K562 (cell line): ENCODE measurements around the gene NME9. TPM values are rescaled to one million over a fixed set of nuclear protein-coding genes. Genes with fewer than 3 reads are reported as not detected.

Experiments
- ATAC-seq: fragments of 200-7000 bp; cut with Tn5 transposase; 3 replicates; pipeline ENCODE4 v1.9.1; 2020; ENCODE audit warnings: moderate library complexity
- BruUV-seq: library from RNA; stranded (reverse); fragments of 400-500 nt; replicated peaks from 2 replicates; lab custom pipeline; 2021; lab: Mats Ljungman, UMichigan
- CTCF ChIA-PET: fragments of 300-600 bp; formaldehyde crosslinking; extraction: SDS; loops from one replicate; lab custom pipeline; 2021; ENCODE audit warnings: low intra/inter-chr PET ratio; lab: Yijun Ruan, JAX
- POLR2A ChIA-PET: fragments of 300-600, 350-650 bp; sonication (Branson Sonifier 250); formaldehyde crosslinking; extraction: SDS; loops from one replicate; lab custom pipeline; 2021; ENCODE audit warnings: antibody characterized with exemption, inconsistent platforms; lab: Yijun Ruan, JAX
- DNase-seq, 4 experiments: peaks; one replicate each; pipeline versions ENCODE4 v3.0.0 to v3.0.0-alpha.2; 2011 to 2018; ENCODE audit warnings: low spot score in 3 of 4, mixed read lengths in 3 of 4; ENCODE audit errors: extremely low read depth in 1 of 4
- FAIRE-seq: peaks from 2 replicates; lab custom pipeline; 2011; peaks lifted over from hg19 to GRCh38; lab: Jason Lieb, UNC
- H2AFZ ChIP-seq: 2 replicates; pipeline ENCODE4 v1.6.0; 2011; ENCODE audit warnings: low read depth, low read length, control low read depth, inconsistent platforms
- H3K27ac ChIP-seq: fragments of 200-600 bp; 3 replicates; pipeline ENCODE4 v1.8.0; 2011; ENCODE audit warnings: low read depth, mild to moderate bottlenecking, control low read depth, inconsistent platforms, low read length, moderate library complexity, mixed read lengths; ENCODE audit errors: extremely low read depth
- H3K27me3 ChIP-seq, 2 experiments: fragments of 300-600 bp in 1 of 2; 2 replicates in 1 of 2; 3 replicates in 1 of 2; pipeline versions ENCODE4 v1.6.0 to v1.8.0; 2011; ENCODE audit warnings: inconsistent platforms in 2 of 2, low read length in 2 of 2, mild to moderate bottlenecking in 1 of 2, mixed read lengths in 1 of 2, moderate library complexity in 1 of 2; ENCODE audit not compliant: control insufficient read depth in 2 of 2, insufficient read depth in 2 of 2
- H3K36me3 ChIP-seq: fragments of 300-600 bp; 3 replicates; pipeline ENCODE4 v1.8.0; 2011; ENCODE audit warnings: mild to moderate bottlenecking, low read length, inconsistent platforms; ENCODE audit not compliant: control insufficient read depth, insufficient read depth
- H3K4me1 ChIP-seq, 2 experiments: fragments of 200-600 bp in 1 of 2; replicated peaks in 1 of 2; 2 replicates in 1 of 2; 3 replicates in 1 of 2; pipeline versions ENCODE4 v1.5.1 to v1.8.0; 2011; ENCODE audit warnings: inconsistent platforms in 2 of 2, low read length in 2 of 2, mild to moderate bottlenecking in 1 of 2, mixed read lengths in 1 of 2, moderate library complexity in 1 of 2; ENCODE audit not compliant: control insufficient read depth in 2 of 2, insufficient read depth in 2 of 2
- H3K4me2 ChIP-seq: 2 replicates; pipeline ENCODE4 v1.6.1; 2011; ENCODE audit warnings: low read length, control low read depth, inconsistent platforms, mixed read lengths; ENCODE audit not compliant: insufficient read depth
- H3K4me3 ChIP-seq: fragments of 200-600 bp; sonication (generic), shearing (Covaris generic); 2 replicates; pipeline ENCODE4 v1.5.1; 2016; ENCODE audit warnings: control low read depth, inconsistent platforms
- H3K79me2 ChIP-seq: fragments of 200-600 bp; 3 replicates; pipeline ENCODE4 v1.8.0; 2011; ENCODE audit warnings: low read length, inconsistent platforms; ENCODE audit not compliant: control insufficient read depth, insufficient read depth
- H3K9ac ChIP-seq, 2 experiments: 2 replicates each; pipeline versions ENCODE4 v1.6.0 to v1.6.1; 2011; ENCODE audit warnings: low read depth in 2 of 2, low read length in 2 of 2, control low read depth in 1 of 2, inconsistent platforms in 1 of 2, mild to moderate bottlenecking in 1 of 2, mixed read lengths in 1 of 2; ENCODE audit not compliant: insufficient read depth in 1 of 2
- H3K9me1 ChIP-seq: one replicate; pipeline ENCODE4 v1.6.0; 2011; ENCODE audit warnings: inconsistent platforms, mild to moderate bottlenecking, low read length, moderate library complexity; ENCODE audit not compliant: control insufficient read depth, insufficient read depth
- H3K9me3 ChIP-seq: replicated peaks from 2 replicates; pipeline ENCODE4 v1.5.1; 2011; ENCODE audit warnings: low read depth, low read length, inconsistent platforms; ENCODE audit not compliant: control insufficient read depth, insufficient read depth
- H4K20me1 ChIP-seq: replicated peaks from 2 replicates; pipeline ENCODE4 v1.6.1; 2011; ENCODE audit warnings: low read length, inconsistent platforms, mixed read lengths; ENCODE audit not compliant: control insufficient read depth, insufficient read depth
- EGR1 ChIP-seq: fragments of 450-650 bp; conservative IDR thresholded peaks from 2 replicates; pipeline ENCODE4 v1.6.1; 2017; ENCODE audit warnings: mild to moderate bottlenecking
- PHF8 ChIP-seq: fragments of 200-600 bp; sonication (generic); IDR thresholded peaks from 2 replicates; pipeline ENCODE4 v1.6.1; 2012; ENCODE audit warnings: mixed run types, mild to moderate bottlenecking, inconsistent platforms, low read length, moderate library complexity, borderline replicate concordance
- RFX1 ChIP-seq: fragments of 450-650 bp; IDR thresholded peaks from 2 replicates; pipeline ENCODE4 v1.6.1; 2016; ENCODE audit warnings: mild to moderate bottlenecking, moderate library complexity
- SIN3B ChIP-seq: fragments of 450-650 bp; IDR thresholded peaks from 2 replicates; pipeline ENCODE4 v1.6.1; 2017; ENCODE audit warnings: low read depth, mild to moderate bottlenecking, moderate library complexity
- TCFL5 ChIP-seq: fragments of 250-450 bp; sonication (Bioruptor Pico); conservative IDR thresholded peaks from 2 replicates; pipeline ENCODE4 v1.6.1; 2021; ENCODE audit warnings: mild to moderate bottlenecking, moderate library complexity, matching md5 sums
- WGBS: fragments of 100-300 bp; shearing (Covaris generic); methylation state at CpG from one replicate; pipeline ENCODE4 v1.1.6; 2016; ENCODE audit warnings: low coverage, mixed read lengths; ENCODE audit not compliant: insufficient coverage; ENCODE audit errors: missing lambda C conversion rate; 5-methylcytosine and 5-hydroxymethylcytosine counted together
- in situ Hi-C: fragments of 300-500 bp; cut with MboI; formaldehyde crosslinking; loops from 4 replicates; pipeline ENCODE4 v1.15.0; 2018; ENCODE audit warnings: inconsistent platforms, mixed read lengths
- intact Hi-C: fragments of 100-400 bp; cut with micrococcal nuclease; formaldehyde crosslinking; loops from 2 replicates; pipeline ENCODE4 v1.14.2; 2022
- polyA plus RNA-seq, 8 experiments: library from polyadenylated mRNA; depleted of rRNA in 4 of 8; stranded (reverse) in 5 of 8; unstranded in 3 of 8; fragments of >200 nt; fragmentation: Nextera tagmentation in 2 of 8; fragmentation: Illumina TruSeq in 1 of 8; extraction: Ambion mirVana in 2 of 8; extraction: Trizol in 1 of 8; gene quantifications; 2 replicates each; pipeline versions ENCODE4 v1.2.1 to v1.2.3, GENCODE V29; 2011 to 2014; ENCODE audit warnings: inconsistent platforms in 1 of 8, missing spikeins in 1 of 8
- total RNA-seq, 7 experiments: library from RNA; depleted of rRNA in 6 of 7; stranded (reverse); fragments of >200 nt in 6 of 7; fragmentation: Illumina TruSeq in 2 of 7; extraction: Trizol in 2 of 7; gene quantifications; 2 replicates each; pipeline versions ENCODE4 v1.2.1 to v1.2.3, GENCODE V29; 2011 to 2021; ENCODE audit warnings: low replicate concordance in 1 of 7
- TF ChIP-seq, protein P1 (sequence below): IDR thresholded peaks from 2 replicates; pipeline ENCODE4 v1.6.1; 2016; ENCODE audit warnings: missing genetic modification characterization, missing compliant biosample characterization
- TF ChIP-seq, protein P2 (sequence below): fragments of 200-600 bp; sonication (generic); IDR thresholded peaks from one replicate; pipeline ENCODE4 v1.6.1; 2012; ENCODE audit warnings: mild to moderate bottlenecking, low read depth, low read length, inconsistent platforms

NME9 gene
- total and polyA plus RNA-seq, 9 of the 15 experiments (the other 6 are each of a cell fraction or from before 2014, with no cell fraction given), result 0.05 to 0.15 (median 0.13) TPM; not detected in 6

DNA sequence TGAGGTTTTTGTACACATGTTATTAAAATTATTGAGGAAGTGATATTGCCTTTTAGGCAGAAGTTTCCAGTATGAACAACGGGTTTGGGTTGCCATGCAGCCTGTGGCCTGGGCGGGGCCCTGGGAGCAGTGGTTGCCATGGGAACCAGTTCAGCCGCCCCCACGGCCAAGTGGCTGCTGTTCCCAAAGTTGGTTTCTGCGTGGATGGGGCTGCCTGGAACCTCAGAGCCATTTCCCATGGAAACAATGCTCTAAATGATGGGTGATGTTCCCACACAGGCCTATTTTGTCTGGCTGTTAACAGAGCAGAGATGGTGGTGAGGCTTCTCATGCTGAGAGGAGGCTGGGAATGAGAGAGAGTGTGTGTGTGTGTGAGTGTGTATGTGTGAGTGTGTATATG lies 38.3 kb upstream of the NME9 start:
- ATAC-seq (0 out of 3 replicates have a peak, but pooled peaks have one; percentile 34), DNase-seq (peak in 3 of 4 experiments; percentile 23 to 42 (median 35)), FAIRE-seq (no peak)
- Histone ChIP-seq H3K27me3 (peaks cover 0 to 34% of the 10 kb centered on the region in 2 experiments; a peak in 3 of 5 replicates), H3K36me3 (no peaks in the 10 kb centered on the region), H3K9me1 (no peaks in the 10 kb centered on the region), H3K9me3 (no peaks in the 10 kb centered on the region), H3K27ac (no peak overlapping the region), H3K79me2 (no peaks in the 10 kb centered on the region), H2AFZ (no peak overlapping the region)
- ChIA-PET POLR2A (interaction anchor here (1.1 kb wide), 1 partner anchor 10 kb away, joined by 6 read pairs; no protein-coding TSS in a partner anchor), CTCF (no interaction called here)
- 25% methylated on average over 2 of the region's 5 CpGs for WGBS
- BruUV-seq, result no TSS peak
- TF ChIP-seq PHF8 (no peak), SIN3B (no peak), EGR1 (peak; percentile 35; the same call in 1 of the 2 replicates), RFX1 (peak; percentile 89), TCFL5 (CRISPR knock-in tag) (no peak)
- TF ChIP-seq, protein P1, sequence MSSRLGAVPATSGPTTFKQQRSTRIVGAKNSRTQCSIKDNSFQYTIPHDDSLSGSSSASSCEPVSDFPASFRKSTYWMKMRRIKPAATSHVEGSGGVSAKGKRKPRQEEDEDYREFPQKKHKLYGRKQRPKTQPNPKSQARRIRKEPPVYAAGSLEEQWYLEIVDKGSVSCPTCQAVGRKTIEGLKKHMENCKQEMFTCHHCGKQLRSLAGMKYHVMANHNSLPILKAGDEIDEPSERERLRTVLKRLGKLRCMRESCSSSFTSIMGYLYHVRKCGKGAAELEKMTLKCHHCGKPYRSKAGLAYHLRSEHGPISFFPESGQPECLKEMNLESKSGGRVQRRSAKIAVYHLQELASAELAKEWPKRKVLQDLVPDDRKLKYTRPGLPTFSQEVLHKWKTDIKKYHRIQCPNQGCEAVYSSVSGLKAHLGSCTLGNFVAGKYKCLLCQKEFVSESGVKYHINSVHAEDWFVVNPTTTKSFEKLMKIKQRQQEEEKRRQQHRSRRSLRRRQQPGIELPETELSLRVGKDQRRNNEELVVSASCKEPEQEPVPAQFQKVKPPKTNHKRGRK (tag), result no peak
- TF ChIP-seq, protein P2, sequence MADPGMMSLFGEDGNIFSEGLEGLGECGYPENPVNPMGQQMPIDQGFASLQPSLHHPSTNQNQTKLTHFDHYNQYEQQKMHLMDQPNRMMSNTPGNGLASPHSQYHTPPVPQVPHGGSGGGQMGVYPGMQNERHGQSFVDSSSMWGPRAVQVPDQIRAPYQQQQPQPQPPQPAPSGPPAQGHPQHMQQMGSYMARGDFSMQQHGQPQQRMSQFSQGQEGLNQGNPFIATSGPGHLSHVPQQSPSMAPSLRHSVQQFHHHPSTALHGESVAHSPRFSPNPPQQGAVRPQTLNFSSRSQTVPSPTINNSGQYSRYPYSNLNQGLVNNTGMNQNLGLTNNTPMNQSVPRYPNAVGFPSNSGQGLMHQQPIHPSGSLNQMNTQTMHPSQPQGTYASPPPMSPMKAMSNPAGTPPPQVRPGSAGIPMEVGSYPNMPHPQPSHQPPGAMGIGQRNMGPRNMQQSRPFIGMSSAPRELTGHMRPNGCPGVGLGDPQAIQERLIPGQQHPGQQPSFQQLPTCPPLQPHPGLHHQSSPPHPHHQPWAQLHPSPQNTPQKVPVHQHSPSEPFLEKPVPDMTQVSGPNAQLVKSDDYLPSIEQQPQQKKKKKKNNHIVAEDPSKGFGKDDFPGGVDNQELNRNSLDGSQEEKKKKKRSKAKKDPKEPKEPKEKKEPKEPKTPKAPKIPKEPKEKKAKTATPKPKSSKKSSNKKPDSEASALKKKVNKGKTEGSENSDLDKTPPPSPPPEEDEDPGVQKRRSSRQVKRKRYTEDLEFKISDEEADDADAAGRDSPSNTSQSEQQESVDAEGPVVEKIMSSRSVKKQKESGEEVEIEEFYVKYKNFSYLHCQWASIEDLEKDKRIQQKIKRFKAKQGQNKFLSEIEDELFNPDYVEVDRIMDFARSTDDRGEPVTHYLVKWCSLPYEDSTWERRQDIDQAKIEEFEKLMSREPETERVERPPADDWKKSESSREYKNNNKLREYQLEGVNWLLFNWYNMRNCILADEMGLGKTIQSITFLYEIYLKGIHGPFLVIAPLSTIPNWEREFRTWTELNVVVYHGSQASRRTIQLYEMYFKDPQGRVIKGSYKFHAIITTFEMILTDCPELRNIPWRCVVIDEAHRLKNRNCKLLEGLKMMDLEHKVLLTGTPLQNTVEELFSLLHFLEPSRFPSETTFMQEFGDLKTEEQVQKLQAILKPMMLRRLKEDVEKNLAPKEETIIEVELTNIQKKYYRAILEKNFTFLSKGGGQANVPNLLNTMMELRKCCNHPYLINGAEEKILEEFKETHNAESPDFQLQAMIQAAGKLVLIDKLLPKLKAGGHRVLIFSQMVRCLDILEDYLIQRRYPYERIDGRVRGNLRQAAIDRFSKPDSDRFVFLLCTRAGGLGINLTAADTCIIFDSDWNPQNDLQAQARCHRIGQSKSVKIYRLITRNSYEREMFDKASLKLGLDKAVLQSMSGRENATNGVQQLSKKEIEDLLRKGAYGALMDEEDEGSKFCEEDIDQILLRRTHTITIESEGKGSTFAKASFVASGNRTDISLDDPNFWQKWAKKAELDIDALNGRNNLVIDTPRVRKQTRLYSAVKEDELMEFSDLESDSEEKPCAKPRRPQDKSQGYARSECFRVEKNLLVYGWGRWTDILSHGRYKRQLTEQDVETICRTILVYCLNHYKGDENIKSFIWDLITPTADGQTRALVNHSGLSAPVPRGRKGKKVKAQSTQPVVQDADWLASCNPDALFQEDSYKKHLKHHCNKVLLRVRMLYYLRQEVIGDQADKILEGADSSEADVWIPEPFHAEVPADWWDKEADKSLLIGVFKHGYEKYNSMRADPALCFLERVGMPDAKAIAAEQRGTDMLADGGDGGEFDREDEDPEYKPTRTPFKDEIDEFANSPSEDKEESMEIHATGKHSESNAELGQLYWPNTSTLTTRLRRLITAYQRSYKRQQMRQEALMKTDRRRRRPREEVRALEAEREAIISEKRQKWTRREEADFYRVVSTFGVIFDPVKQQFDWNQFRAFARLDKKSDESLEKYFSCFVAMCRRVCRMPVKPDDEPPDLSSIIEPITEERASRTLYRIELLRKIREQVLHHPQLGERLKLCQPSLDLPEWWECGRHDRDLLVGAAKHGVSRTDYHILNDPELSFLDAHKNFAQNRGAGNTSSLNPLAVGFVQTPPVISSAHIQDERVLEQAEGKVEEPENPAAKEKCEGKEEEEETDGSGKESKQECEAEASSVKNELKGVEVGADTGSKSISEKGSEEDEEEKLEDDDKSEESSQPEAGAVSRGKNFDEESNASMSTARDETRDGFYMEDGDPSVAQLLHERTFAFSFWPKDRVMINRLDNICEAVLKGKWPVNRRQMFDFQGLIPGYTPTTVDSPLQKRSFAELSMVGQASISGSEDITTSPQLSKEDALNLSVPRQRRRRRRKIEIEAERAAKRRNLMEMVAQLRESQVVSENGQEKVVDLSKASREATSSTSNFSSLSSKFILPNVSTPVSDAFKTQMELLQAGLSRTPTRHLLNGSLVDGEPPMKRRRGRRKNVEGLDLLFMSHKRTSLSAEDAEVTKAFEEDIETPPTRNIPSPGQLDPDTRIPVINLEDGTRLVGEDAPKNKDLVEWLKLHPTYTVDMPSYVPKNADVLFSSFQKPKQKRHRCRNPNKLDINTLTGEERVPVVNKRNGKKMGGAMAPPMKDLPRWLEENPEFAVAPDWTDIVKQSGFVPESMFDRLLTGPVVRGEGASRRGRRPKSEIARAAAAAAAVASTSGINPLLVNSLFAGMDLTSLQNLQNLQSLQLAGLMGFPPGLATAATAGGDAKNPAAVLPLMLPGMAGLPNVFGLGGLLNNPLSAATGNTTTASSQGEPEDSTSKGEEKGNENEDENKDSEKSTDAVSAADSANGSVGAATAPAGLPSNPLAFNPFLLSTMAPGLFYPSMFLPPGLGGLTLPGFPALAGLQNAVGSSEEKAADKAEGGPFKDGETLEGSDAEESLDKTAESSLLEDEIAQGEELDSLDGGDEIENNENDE, result no peak
- TF ChIP-seq, all 486 proteins: peak for 2
- no peaks in the 10 kb centered on the region; a peak in 2 of 5 replicates for H3K4me1 ChIP-seq
- no peak overlapping the region for H3K4me2 ChIP-seq
- H3K4me3 ChIP-seq, result no peak overlapping the region
- H4K20me1 ChIP-seq, result no peaks in the 10 kb centered on the region
- in situ Hi-C loops (no loop called here), intact Hi-C loops (no loop called here)
- H3K9ac ChIP-seq, result no peak overlapping the region
